OCI-LY3 (cell line): Measurements from ENCODE around the gene APBA1.

Experiments
- EZH2phosphoT487 ChIP-seq: fragments of 200-600 bp; shearing (Covaris generic); IDR thresholded peaks from 2 replicates; pipeline ENCODE4 v1.6.1; 2018; ENCODE audit warnings: antibody characterized with exemption, mixed run types, low read depth
- TF ChIP-seq, protein P1 (sequence below): fragments of 200-600, 300-600 bp; sonication (generic); IDR thresholded peaks from 2 replicates; pipeline ENCODE4 v1.5.1; 2014; ENCODE audit warnings: antibody characterized with exemption, low read length, low read depth

DNA sequence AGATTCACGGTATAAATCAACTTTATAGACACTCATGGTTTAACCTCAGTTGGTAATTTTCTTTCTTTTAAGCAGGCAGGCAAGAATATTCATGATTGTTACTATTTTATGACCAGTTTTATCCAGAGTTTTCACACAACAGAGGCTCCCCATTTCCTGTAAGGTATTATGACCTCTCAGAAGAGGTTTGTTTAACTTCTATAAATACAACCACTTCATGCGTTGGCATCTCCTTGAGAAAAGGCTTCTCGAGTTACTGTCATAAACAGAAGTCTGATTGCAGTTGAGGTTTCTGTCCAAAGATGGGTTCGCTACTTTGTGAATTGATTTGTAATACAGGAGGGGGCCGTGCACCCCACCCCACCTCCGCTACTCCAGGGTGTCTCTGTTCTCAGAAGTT, 291.9 kb downstream of the APBA1 start:
- TF ChIP-seq, protein P1, sequence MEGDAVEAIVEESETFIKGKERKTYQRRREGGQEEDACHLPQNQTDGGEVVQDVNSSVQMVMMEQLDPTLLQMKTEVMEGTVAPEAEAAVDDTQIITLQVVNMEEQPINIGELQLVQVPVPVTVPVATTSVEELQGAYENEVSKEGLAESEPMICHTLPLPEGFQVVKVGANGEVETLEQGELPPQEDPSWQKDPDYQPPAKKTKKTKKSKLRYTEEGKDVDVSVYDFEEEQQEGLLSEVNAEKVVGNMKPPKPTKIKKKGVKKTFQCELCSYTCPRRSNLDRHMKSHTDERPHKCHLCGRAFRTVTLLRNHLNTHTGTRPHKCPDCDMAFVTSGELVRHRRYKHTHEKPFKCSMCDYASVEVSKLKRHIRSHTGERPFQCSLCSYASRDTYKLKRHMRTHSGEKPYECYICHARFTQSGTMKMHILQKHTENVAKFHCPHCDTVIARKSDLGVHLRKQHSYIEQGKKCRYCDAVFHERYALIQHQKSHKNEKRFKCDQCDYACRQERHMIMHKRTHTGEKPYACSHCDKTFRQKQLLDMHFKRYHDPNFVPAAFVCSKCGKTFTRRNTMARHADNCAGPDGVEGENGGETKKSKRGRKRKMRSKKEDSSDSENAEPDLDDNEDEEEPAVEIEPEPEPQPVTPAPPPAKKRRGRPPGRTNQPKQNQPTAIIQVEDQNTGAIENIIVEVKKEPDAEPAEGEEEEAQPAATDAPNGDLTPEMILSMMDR, result no peak
- TF ChIP-seq EZH2phosphoT487, result no peak
